ENCODE data around the gene ZFP28.

- TF ChIP-seq EZH2 (IDR thresholded peaks at IDR 0.05; ENCODE audit: borderline replicate concordance, low read length) (no peak), CTCF (conservative IDR thresholded peaks at IDR 0.05 in 1 of 2, IDR thresholded peaks at IDR 0.05 in 1 of 2; ENCODE audit: extremely low read depth in 1 of 2, insufficient read depth in 1 of 2, low read depth in 1 of 2, low read length in 2 of 2) (no peak)
Measured at GRCh38 chr19:56504581-56504980, 34.2 kb upstream of the ZFP28 start.

All from mammary epithelial cell (primary cell).